H1 (cell line): ENCODE data around the gene IL12B. TPM values are rescaled to one million over a fixed set of nuclear protein-coding genes. Genes with fewer than 3 reads are reported as not detected.

Experiments
- ATF3 ChIP-seq: IDR thresholded peaks from 2 replicates; pipeline ENCODE4 v1.6.1; 2011; ENCODE audit warnings: low read depth, mild to moderate bottlenecking, low read length; ENCODE audit not compliant: insufficient read depth
- HDAC2 ChIP-seq, 2 experiments: fragments of 300-600 bp in 1 of 2; sonication (generic) in 1 of 2; IDR thresholded peaks; 2 replicates each; pipeline ENCODE4 v1.6.1; 2011 to 2012; ENCODE audit warnings: low read depth in 2 of 2, low read length in 2 of 2, mild to moderate bottlenecking in 2 of 2, moderate library complexity in 2 of 2, borderline replicate concordance in 1 of 2, inconsistent platforms in 1 of 2
- HDAC6 ChIP-seq: IDR thresholded peaks from one replicate; pipeline ENCODE4 v1.7.1; 2012; ENCODE audit warnings: low read depth, mild to moderate bottlenecking, inconsistent platforms, low read length, moderate library complexity
- JUND ChIP-seq: IDR thresholded peaks from 2 replicates; pipeline ENCODE4 v1.6.1; 2011; ENCODE audit warnings: mild to moderate bottlenecking, improper control_type of control experiment, low read length
- NANOG ChIP-seq: IDR thresholded peaks from 2 replicates; pipeline ENCODE4 v1.6.1; 2011; ENCODE audit warnings: low read length, low read depth, mild to moderate bottlenecking, inconsistent platforms; ENCODE audit not compliant: insufficient read depth, poor library complexity, severe bottlenecking
- RFX5 ChIP-seq: IDR thresholded peaks from 2 replicates; pipeline ENCODE4 v1.6.1; 2011; ENCODE audit warnings: low read depth, low read length, improper control_type of control experiment, borderline replicate concordance
- RXRA ChIP-seq: IDR thresholded peaks from 2 replicates; pipeline ENCODE4 v1.6.1; 2011; ENCODE audit warnings: low read depth, mild to moderate bottlenecking, low read length, moderate library complexity; ENCODE audit not compliant: insufficient read depth
- TAF1 ChIP-seq: IDR thresholded peaks from 2 replicates; pipeline ENCODE4 v1.6.1; 2011; ENCODE audit warnings: mild to moderate bottlenecking, low read depth, low read length
- ZNF274 ChIP-seq: IDR thresholded peaks from 2 replicates; pipeline ENCODE4 v1.7.0; 2012; ENCODE audit warnings: low read length, borderline replicate concordance; ENCODE audit errors: extremely low read depth
- polyA plus RNA-seq, 7 experiments: library from polyadenylated mRNA; depleted of rRNA in 3 of 7; stranded (reverse) in 5 of 7; unstranded in 2 of 7; fragments of >200 nt in 5 of 7; fragments of 200-250 nt in 2 of 7; gene quantifications; 1 replicate in 5 of 7; 2 replicates in 1 of 7; 4 replicates in 1 of 7; pipeline versions ENCODE4 v1.2.1 to v1.2.3, GENCODE V29; 2011 to 2013; ENCODE audit warnings: missing spikeins in 2 of 7, mixed read lengths in 2 of 7
- total RNA-seq: library from RNA; stranded (reverse); fragmentation: NEBNext Ultra II Directional; extraction: Animal tissue kit (Norgen Biotek cat#: 25700); gene quantifications from 2 replicates; pipeline ENCODE4 v1.2.1, GENCODE V29; 2021

Gene IL12B
- total and polyA plus RNA-seq, 2 of the 8 experiments (the other 6 are each of a cell fraction or from before 2014, with no cell fraction given), result not detected

- no peak for TF ChIP-seq ATF3
- peak; percentile 71 to 83; a peak in 3 of 4 replicates for TF ChIP-seq HDAC2 (IDR thresholded peaks at IDR 0.05; ENCODE audit: borderline replicate concordance in 1 of 2, low read depth in 2 of 2, low read length in 2 of 2)
- TF ChIP-seq RXRA, result no peak
- no peak for TF ChIP-seq NANOG
- TF ChIP-seq JUND, result no peak
- TF ChIP-seq HDAC6, result no peak
- no peak for TF ChIP-seq ZNF274
- no peak for TF ChIP-seq TAF1
- TF ChIP-seq RFX5, result no peak
Measured at GRCh38 chr5:159331093-159331973, 1.0 kb upstream of the IL12B start (continued).
